Mammary epithelial cell (primary cell): ENCODE data around the gene RDH11.

Experiments
- CTCF ChIP-seq, 2 donors: IDR thresholded peaks in 1 of 2; conservative IDR thresholded peaks in 1 of 2; 2 replicates each; pipeline ENCODE4 v1.5.1; 2011 to 2012; ENCODE audit warnings: inconsistent platforms in 2 of 2, low read length in 2 of 2, mild to moderate bottlenecking in 2 of 2, control low read depth in 1 of 2, low read depth in 1 of 2; ENCODE audit not compliant: insufficient read depth in 1 of 2; ENCODE audit errors: extremely low read depth in 1 of 2
- EZH2 ChIP-seq: IDR thresholded peaks from 2 replicates; pipeline ENCODE4 v1.6.1; 2012; ENCODE audit warnings: low read length, inconsistent platforms, borderline replicate concordance

GRCh38 chr14:67727361-67727760 lies 31.8 kb upstream of the RDH11 start:
- TF ChIP-seq CTCF (conservative IDR thresholded peaks at IDR 0.05 in 1 of 2, IDR thresholded peaks at IDR 0.05 in 1 of 2; ENCODE audit: extremely low read depth in 1 of 2, insufficient read depth in 1 of 2, low read depth in 1 of 2, low read length in 2 of 2): no peak
- no peak for TF ChIP-seq EZH2
